Transverse colon (tissue), 4 donors: Measurements from ENCODE around the gene MAPKAP1. TPM values are rescaled to one million over a fixed set of nuclear protein-coding genes. Genes with fewer than 3 reads are reported as not detected.
A peak's percentile ranks its signal among the peaks of the same experiment; 100 is the strongest.

Source experiments
- DNase-seq: peaks from one replicate; pipeline ENCODE4 v3.0.0-alpha.2; 2019
- H3K27ac ChIP-seq, 4 donors: fragments of 200-600 bp; sonication (generic); 2 replicates each; pipeline ENCODE4 v1.5.1; 2016 to 2018; ENCODE audit warnings: inconsistent platforms in 4 of 4
- H3K27me3 ChIP-seq: fragments of 200-600 bp; sonication (generic); 2 replicates; pipeline ENCODE4 v1.5.1; 2017; ENCODE audit warnings: inconsistent platforms
- H3K36me3 ChIP-seq, 4 donors: fragments of 200-600 bp; sonication (generic); 2 replicates each; pipeline ENCODE4 v1.5.1; 2017 to 2019; ENCODE audit warnings: inconsistent platforms in 4 of 4
- H3K4me1 ChIP-seq, 4 donors: fragments of 200-600 bp; sonication (generic); 2 replicates each; pipeline ENCODE4 v1.5.1; 2017 to 2020; ENCODE audit warnings: inconsistent platforms in 4 of 4
- H3K4me3 ChIP-seq, 4 donors: fragments of 200-600 bp; sonication (generic); 1 replicate in 1 of 4; 2 replicates in 3 of 4; pipeline versions ENCODE4 v1.5.1 to v1.6.1; 2017 to 2019; ENCODE audit warnings: inconsistent platforms in 4 of 4
- H3K9me3 ChIP-seq, 2 donors: fragments of 200-600 bp; sonication (generic); 2 replicates each; pipeline ENCODE4 v1.5.1; 2017 to 2019; ENCODE audit warnings: inconsistent platforms in 2 of 2
- CTCF ChIP-seq, 5 experiments: fragments of 200-600 bp in 3 of 5; fragments of 450-650 bp in 2 of 5; sonication (generic) in 3 of 5; IDR thresholded peaks; 1 replicate in 2 of 5; 2 replicates in 3 of 5; pipeline ENCODE4 v1.5.1; 2016 to 2017; ENCODE audit warnings: antibody characterized with exemption in 5 of 5, inconsistent platforms in 3 of 5, mild to moderate bottlenecking in 2 of 5, moderate library complexity in 1 of 5
- EP300 ChIP-seq: sonication (generic); formaldehyde crosslinking; IDR thresholded peaks from one replicate; pipeline ENCODE4 v1.6.1; 2017; ENCODE audit warnings: antibody characterized with exemption, low read depth
- POLR2A ChIP-seq: fragments of 450-650 bp; IDR thresholded peaks from one replicate; pipeline ENCODE4 v1.6.1; 2016; ENCODE audit warnings: antibody characterized with exemption, mild to moderate bottlenecking, moderate library complexity
- POLR2AphosphoS5 ChIP-seq, 3 donors: sonication (generic); formaldehyde crosslinking; IDR thresholded peaks; one replicate each; pipeline ENCODE4 v1.6.1; 2016; ENCODE audit warnings: antibody characterized with exemption in 3 of 3
- WGBS, 2 donors: methylation state at CpG; one replicate each; pipeline ENCODE4 v1.1.5; 2018; ENCODE audit warnings: low coverage in 1 of 2; 5-methylcytosine and 5-hydroxymethylcytosine counted together
- in situ Hi-C, 4 donors: fragments of 200-750 bp; cut with MboI; loops; one replicate each; pipeline versions ENCODE4 v1.15.0 to v1.15.1; 2017; ENCODE audit warnings: low sequenced_read_pairs in 3 of 4, low pct_ligation_motif_present in 1 of 4, low pct_unique_long_range_greater_than_20kb in 1 of 4
- intact Hi-C: fragments of 100-400 bp; cut with DNase I; formaldehyde crosslinking; loops from one replicate; pipeline ENCODE4 v1.15.1; 2023; ENCODE audit warnings: low total_unique reads
- total RNA-seq, 4 donors: library from RNA; depleted of rRNA; stranded (reverse); fragments of >200 nt; gene quantifications; one replicate each; pipeline ENCODE4 v1.1.0, GENCODE V29; 2016

MAPKAP1 gene
- total RNA-seq, 4 donors from 2014 or later = 59.8 to 83.4 (median 71.2) TPM

GRCh38 chr9:125650271-125650737 is 56.7 kb downstream of the MAPKAP1 start:
- H3K4me1 ChIP-seq = peaks cover 0 to 20% (median 5%) of the 10 kb centered on the region in 4 donors
- intact Hi-C loops (no loop called here), in situ Hi-C loops (no loop called here)
- 50 to 90% methylated on average over 3 of the region's 3 CpGs for WGBS, 2 donors
- no peaks in the 10 kb centered on the region for H3K9me3 ChIP-seq
- H3K27ac ChIP-seq = peak overlapping the region in 1 of 4 donors; percentile 33
- DNase-seq = no peak
- TF ChIP-seq CTCF (IDR thresholded peaks at IDR 0.05) = no peak
- TF ChIP-seq EP300 = no peak
- no peak for TF ChIP-seq POLR2AphosphoS5 (IDR thresholded peaks at IDR 0.05)
- TF ChIP-seq POLR2A = no peak
- no peaks in the 10 kb centered on the region for H3K27me3 ChIP-seq
- H3K4me3 ChIP-seq = no peak overlapping the region
- no peaks in the 10 kb centered on the region for H3K36me3 ChIP-seq

GRCh38 chr9:125649826-125650225 is 57.2 kb downstream of the MAPKAP1 start:
- intact Hi-C loops = no loop called here

GRCh38 chr9:125649315-125649714 is 57.7 kb downstream of the MAPKAP1 start:
- Histone ChIP-seq H3K27ac (peak overlapping the region in 1 of 4 donors; percentile 33), H3K36me3 (no peaks in the 10 kb centered on the region), H3K9me3 (no peaks in the 10 kb centered on the region), H3K4me3 (no peak overlapping the region), H3K27me3 (no peaks in the 10 kb centered on the region), H3K4me1 (peaks cover 0 to 20% (median 5%) of the 10 kb centered on the region in 4 donors)
- DNase-seq = no peak
- in situ Hi-C loops = loop anchor here in 3 of 4 donors (25.0 kb wide), 1 partner anchor 237 kb away; no protein-coding TSS in a partner anchor
- 72 to 79% methylated on average over 4 to 6 of the region's 6 CpGs for WGBS, 2 donors
- TF ChIP-seq CTCF (IDR thresholded peaks at IDR 0.05) (no peak), POLR2AphosphoS5 (IDR thresholded peaks at IDR 0.05) (no peak), POLR2A (no peak), EP300 (no peak)
- intact Hi-C loops = no loop called here

More at GRCh38 chr9:125649826-125650225, 57.2 kb downstream of the MAPKAP1 start:
- Histone ChIP-seq H3K27ac (peak overlapping the region in 1 of 4 donors; percentile 33), H3K27me3 (no peaks in the 10 kb centered on the region), H3K9me3 (no peaks in the 10 kb centered on the region), H3K4me3 (no peak overlapping the region), H3K4me1 (peaks cover 0 to 20% (median 5%) of the 10 kb centered on the region in 4 donors), H3K36me3 (no peaks in the 10 kb centered on the region)
- TF ChIP-seq POLR2AphosphoS5 (IDR thresholded peaks at IDR 0.05) = no peak
- TF ChIP-seq CTCF (IDR thresholded peaks at IDR 0.05) = no peak
- TF ChIP-seq POLR2A = no peak
- no peak for TF ChIP-seq EP300
- WGBS, 2 donors = 89 to 96% methylated on average over 4 of the region's 4 CpGs
- no peak for DNase-seq
- in situ Hi-C loops = loop anchor here in 3 of 4 donors (25.0 kb wide), 1 partner anchor 238 kb away; no protein-coding TSS in a partner anchor

GRCh38 chr9:125648294-125648693 is 58.7 kb downstream of the MAPKAP1 start:
- TF ChIP-seq POLR2A (no peak), EP300 (no peak), CTCF (IDR thresholded peaks at IDR 0.05) (no peak), POLR2AphosphoS5 (IDR thresholded peaks at IDR 0.05) (no peak)
- Histone ChIP-seq H3K4me1 (peaks cover 0 to 20% (median 5%) of the 10 kb centered on the region in 4 donors), H3K4me3 (no peak overlapping the region), H3K27ac (no peak overlapping the region), H3K36me3 (no peaks in the 10 kb centered on the region), H3K27me3 (no peaks in the 10 kb centered on the region), H3K9me3 (no peaks in the 10 kb centered on the region)
- intact Hi-C loops (no loop called here), in situ Hi-C loops (loop anchor here in 3 of 4 donors (25.0 kb wide), 1 partner anchor 236 kb away; no protein-coding TSS in a partner anchor)
- WGBS, 2 donors = 86 to 88% methylated on average over 1 of the region's 1 CpG
- no peak for DNase-seq
